ENCODE results near the gene ATP5PO. TPM values are rescaled to one million over a fixed set of nuclear protein-coding genes. Genes with fewer than 3 reads are reported as not detected.

ATP5PO gene
- total RNA-seq, 4 donors from 2014 or later = 261 to 560 (median 356) TPM

DNA sequence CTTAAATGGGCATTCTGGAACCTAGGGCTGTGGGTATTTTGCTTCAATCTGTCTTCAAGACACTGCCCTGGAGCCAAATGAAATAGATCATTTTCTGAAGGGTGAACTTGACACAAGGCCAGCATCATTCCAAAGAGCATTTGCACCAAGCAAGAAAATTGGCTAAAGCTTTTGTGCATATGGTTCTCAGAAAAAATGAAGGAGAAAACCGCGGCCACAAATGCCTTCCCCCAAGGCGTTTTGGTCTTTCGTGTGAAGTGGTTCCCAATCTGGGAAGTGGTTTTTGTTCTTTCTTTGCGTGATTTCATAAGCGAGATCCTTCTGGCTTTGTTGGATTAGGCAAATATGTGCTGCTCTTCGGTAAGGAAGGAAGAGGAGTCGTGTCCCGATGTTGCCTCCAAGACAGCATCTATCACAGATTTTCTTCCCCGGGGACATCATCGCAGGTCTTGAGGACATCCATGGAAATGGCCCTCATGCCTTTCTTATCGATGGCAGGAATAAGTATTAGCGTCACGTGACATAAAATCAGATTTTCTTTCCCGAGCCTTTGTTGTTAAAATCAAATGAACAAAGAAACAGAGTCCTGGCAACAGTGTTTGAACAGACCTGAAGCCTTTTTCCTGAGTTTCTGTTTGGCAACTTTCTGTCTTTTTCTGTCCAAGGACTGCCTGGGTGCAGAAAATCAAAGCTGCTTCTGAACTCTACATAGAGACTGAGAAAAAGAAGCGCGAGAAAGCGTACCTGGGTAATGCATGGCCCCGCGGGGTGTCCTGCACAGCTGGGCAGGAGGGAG lies 31.0 kb downstream of the ATP5PO start:
- intact Hi-C loops (cut with DNase I; ENCODE audit: low total_unique reads) = no loop called here
- in situ Hi-C loops (cut with MboI; ENCODE audit: low sequenced_read_pairs in 4 of 4) = loop anchor here in 1 of 4 donors (25.0 kb wide), 1 partner anchor 222 kb away; no protein-coding TSS in a partner anchor
- H3K4me3 ChIP-seq = no peak overlapping the region
- H3K36me3 ChIP-seq = no peaks in the 10 kb centered on the region
- no peaks in the 10 kb centered on the region for H3K27me3 ChIP-seq
- H3K27ac ChIP-seq = no peak overlapping the region
- no peak for DNase-seq
- no peaks in the 10 kb centered on the region for H3K9me3 ChIP-seq
- TF ChIP-seq POLR2A (IDR thresholded peaks at IDR 0.05) (no peak), CTCF (IDR thresholded peaks at IDR 0.05 in 4 of 5, conservative IDR thresholded peaks at IDR 0.05 in 1 of 5) (no peak)
- no peaks in the 10 kb centered on the region for H3K4me1 ChIP-seq
- no peak for ATAC-seq

GRCh38 chr21:33883118-33883517 lies 32.5 kb downstream of the ATP5PO start:
- H3K27me3 ChIP-seq = no peaks in the 10 kb centered on the region
- H3K27ac ChIP-seq = no peak overlapping the region
- in situ Hi-C loops (cut with MboI; ENCODE audit: low sequenced_read_pairs in 4 of 4) (loop anchor here in 1 of 4 donors (25.0 kb wide), 1 partner anchor 221 kb away; no protein-coding TSS in a partner anchor), intact Hi-C loops (cut with DNase I; ENCODE audit: low total_unique reads) (no loop called here)
- H3K36me3 ChIP-seq = no peaks in the 10 kb centered on the region
- no peak overlapping the region for H3K4me3 ChIP-seq
- no peaks in the 10 kb centered on the region for H3K9me3 ChIP-seq
- no peaks in the 10 kb centered on the region for H3K4me1 ChIP-seq
- TF ChIP-seq CTCF (IDR thresholded peaks at IDR 0.05 in 4 of 5, conservative IDR thresholded peaks at IDR 0.05 in 1 of 5) (no peak), POLR2A (IDR thresholded peaks at IDR 0.05) (no peak)
- DNase-seq (no peak), ATAC-seq (no peak)

- intact Hi-C loops (cut with DNase I; ENCODE audit: low total_unique reads) = no loop called here
- Histone ChIP-seq H3K27me3 (no peaks in the 10 kb centered on the region), H3K36me3 (no peaks in the 10 kb centered on the region), H3K4me1 (no peaks in the 10 kb centered on the region), H3K4me3 (no peak overlapping the region), H3K27ac (no peak overlapping the region), H3K9me3 (no peaks in the 10 kb centered on the region)
- DNase-seq = no peak
- in situ Hi-C loops (cut with MboI; ENCODE audit: low sequenced_read_pairs in 4 of 4) = loop anchor here in 1 of 4 donors (25.0 kb wide), 1 partner anchor 220 kb away; no protein-coding TSS in a partner anchor
- TF ChIP-seq CTCF (IDR thresholded peaks at IDR 0.05 in 4 of 5, conservative IDR thresholded peaks at IDR 0.05 in 1 of 5) (no peak), POLR2A (IDR thresholded peaks at IDR 0.05) (no peak)
- ATAC-seq = no peak
These were observed 33.7 kb downstream of the ATP5PO start for GRCh38 chr21:33881689-33882440.

- Histone ChIP-seq H3K4me3 (no peak overlapping the region), H3K27ac (no peak overlapping the region), H3K36me3 (no peaks in the 10 kb centered on the region), H3K27me3 (no peaks in the 10 kb centered on the region), H3K4me1 (no peaks in the 10 kb centered on the region), H3K9me3 (no peaks in the 10 kb centered on the region)
- DNase-seq (no peak), ATAC-seq (no peak)
- no peak for TF ChIP-seq POLR2A (IDR thresholded peaks at IDR 0.05)
- no peak for TF ChIP-seq CTCF (IDR thresholded peaks at IDR 0.05 in 4 of 5, conservative IDR thresholded peaks at IDR 0.05 in 1 of 5)
- in situ Hi-C loops (cut with MboI; ENCODE audit: low sequenced_read_pairs in 4 of 4) = loop anchor here in 1 of 4 donors (25.0 kb wide), 1 partner anchor 218 kb away; no protein-coding TSS in a partner anchor
- intact Hi-C loops (cut with DNase I; ENCODE audit: low total_unique reads) = no loop called here
These were observed 35.0 kb downstream of the ATP5PO start for GRCh38 chr21:33880626-33881025.

Data from gastrocnemius medialis (tissue), 4 donors.